Liver (tissue), 9 donors: ENCODE data around the gene CLTRN. TPM values are rescaled to one million over a fixed set of nuclear protein-coding genes. Genes with fewer than 3 reads are reported as not detected.

Experiments used
- DNase-seq: peaks from one replicate; pipeline ENCODE4 v3.0.0-alpha.2; 2017; ENCODE audit warnings: low spot score
- H3K27ac ChIP-seq, 2 donors: one replicate each; pipeline ENCODE4 v1.7.0; 2013; ENCODE audit warnings: inconsistent platforms in 2 of 2, low read length in 2 of 2, control low read depth in 1 of 2, low read depth in 1 of 2, mild to moderate bottlenecking in 1 of 2
- H3K27me3 ChIP-seq, 4 donors: one replicate each; pipeline versions ENCODE4 v1.6.1 to v1.7.0; 2013; ENCODE audit warnings: low read length in 3 of 4, inconsistent platforms in 1 of 4, mild to moderate bottlenecking in 1 of 4, moderate library complexity in 1 of 4; ENCODE audit not compliant: control insufficient read depth in 4 of 4, insufficient read depth in 4 of 4
- H3K36me3 ChIP-seq, 4 donors: one replicate each; pipeline versions ENCODE4 v1.6.1 to v1.7.0; 2013; ENCODE audit warnings: low read length in 3 of 4, mild to moderate bottlenecking in 3 of 4, low read depth in 1 of 4, moderate library complexity in 1 of 4; ENCODE audit not compliant: control insufficient read depth in 4 of 4, insufficient read depth in 3 of 4
- H3K4me1 ChIP-seq, 4 donors: one replicate each; pipeline versions ENCODE4 v1.6.1 to v1.7.0; 2013; ENCODE audit warnings: low read length in 3 of 4, mild to moderate bottlenecking in 3 of 4, moderate library complexity in 1 of 4; ENCODE audit not compliant: control insufficient read depth in 4 of 4, insufficient read depth in 4 of 4
- H3K4me3 ChIP-seq, 3 donors: one replicate each; pipeline versions ENCODE4 v1.6.1 to v1.7.0; 2013; ENCODE audit warnings: low read length in 3 of 3, control low read depth in 1 of 3, low read depth in 1 of 3, mild to moderate bottlenecking in 1 of 3
- H3K9ac ChIP-seq, 2 donors: one replicate each; pipeline ENCODE4 v1.7.0; 2013; ENCODE audit warnings: low read length in 2 of 2, mild to moderate bottlenecking in 2 of 2, moderate library complexity in 2 of 2, control low read depth in 1 of 2, low read depth in 1 of 2
- H3K9me3 ChIP-seq, 4 donors: one replicate each; pipeline versions ENCODE4 v1.6.1 to v1.7.0; 2013; ENCODE audit warnings: low read length in 3 of 4; ENCODE audit not compliant: control insufficient read depth in 4 of 4
- EGR1 ChIP-seq, 2 donors: IDR thresholded peaks; 2 replicates each; pipeline ENCODE4 v1.6.1; 2016 to 2018; ENCODE audit warnings: antibody characterized with exemption in 2 of 2, low read depth in 2 of 2
- FOXA1 ChIP-seq: IDR thresholded peaks from 2 replicates; pipeline ENCODE4 v1.6.1; 2016; ENCODE audit warnings: antibody characterized with exemption
- FOXA2 ChIP-seq: IDR thresholded peaks from 2 replicates; pipeline ENCODE4 v1.6.1; 2016; ENCODE audit warnings: antibody characterized with exemption
- GABPA ChIP-seq, 2 donors: IDR thresholded peaks in 1 of 2; conservative IDR thresholded peaks in 1 of 2; 2 replicates each; pipeline ENCODE4 v1.6.1; 2016; ENCODE audit warnings: antibody characterized with exemption in 2 of 2, mild to moderate bottlenecking in 1 of 2, moderate library complexity in 1 of 2
- HNF4A ChIP-seq, 2 donors: conservative IDR thresholded peaks; 2 replicates each; pipeline ENCODE4 v1.6.1; 2016; ENCODE audit warnings: antibody characterized with exemption in 2 of 2, mild to moderate bottlenecking in 2 of 2
- HNF4G ChIP-seq: IDR thresholded peaks from 2 replicates; pipeline ENCODE4 v1.6.1; 2016; ENCODE audit warnings: antibody characterized with exemption
- JUND ChIP-seq, 2 donors: IDR thresholded peaks; 2 replicates each; pipeline ENCODE4 v1.6.1; 2016; ENCODE audit warnings: antibody characterized with exemption in 2 of 2
- NR2F2 ChIP-seq: IDR thresholded peaks from 2 replicates; pipeline ENCODE4 v1.6.1; 2016; ENCODE audit warnings: antibody characterized with exemption
- RAD21 ChIP-seq, 2 donors: IDR thresholded peaks; 2 replicates each; pipeline ENCODE4 v1.6.1; 2016; ENCODE audit warnings: antibody characterized with exemption in 2 of 2, mild to moderate bottlenecking in 2 of 2
- RXRA ChIP-seq, 2 donors: IDR thresholded peaks; 2 replicates each; pipeline ENCODE4 v1.6.1; 2017 to 2018; ENCODE audit warnings: antibody characterized with exemption in 2 of 2, mild to moderate bottlenecking in 1 of 2
- SP1 ChIP-seq: IDR thresholded peaks from 2 replicates; pipeline ENCODE4 v1.6.1; 2018; ENCODE audit warnings: antibody characterized with exemption, mild to moderate bottlenecking
- TAF1 ChIP-seq: conservative IDR thresholded peaks from 2 replicates; pipeline ENCODE4 v1.6.1; 2016; ENCODE audit warnings: antibody characterized with exemption, mild to moderate bottlenecking
- YY1 ChIP-seq: IDR thresholded peaks from 2 replicates; pipeline ENCODE4 v1.6.1; 2016; ENCODE audit warnings: antibody characterized with exemption, mild to moderate bottlenecking
- ZBTB33 ChIP-seq: IDR thresholded peaks from 2 replicates; pipeline ENCODE4 v1.6.1; 2016; ENCODE audit warnings: antibody characterized with exemption
- WGBS: extraction: QIAGEN DNeasy Blood & Tissue Kit; methylation state at CpG from one replicate; pipeline ENCODE4 v1.1.7; 2013; 5-methylcytosine and 5-hydroxymethylcytosine counted together
- polyA plus RNA-seq, 2 donors: library from polyadenylated mRNA; stranded (reverse) in 1 of 2; unstranded in 1 of 2; fragments of 200-250 nt in 1 of 2; fragments of >200 nt in 1 of 2; fragmentation: Nextera tagmentation in 1 of 2; extraction: Ambion mirVana in 1 of 2; gene quantifications; one replicate each; pipeline versions ENCODE4 v1.2.1 to v1.2.3, GENCODE V29; 2013 to 2015
- total RNA-seq, 2 donors: library from RNA; depleted of rRNA; stranded (reverse); fragments of >200 nt; gene quantifications; one replicate each; pipeline ENCODE4 v1.2.3, GENCODE V29; 2014
- TF ChIP-seq, protein P1 (sequence below): IDR thresholded peaks from 2 replicates; pipeline ENCODE4 v1.6.1; 2016; ENCODE audit warnings: antibody characterized with exemption, mild to moderate bottlenecking
- TF ChIP-seq, protein P2 (sequence below): IDR thresholded peaks from 2 replicates; pipeline ENCODE4 v1.6.1; 2016; ENCODE audit warnings: antibody characterized with exemption
- TF ChIP-seq, protein P3 (sequence below): fragments of 150-350 bp; IDR thresholded peaks from 2 replicates; pipeline ENCODE4 v1.5.1; 2017; ENCODE audit warnings: improper control_type of control experiment, low read depth, low read length; ENCODE audit not compliant: missing input control
- TF ChIP-seq, protein P4 (sequence below): IDR thresholded peaks from 2 replicates; pipeline ENCODE4 v1.6.1; 2016; ENCODE audit warnings: antibody characterized with exemption
- donor health status: healthy.
- donor health status: healthy.
- donor health status: healthy.
- donor health status: healthy.
- donor health status: healthy.

Gene CLTRN
- total and polyA plus RNA-seq, 4 donors: 1.5 to 11.0 (median 5.0) TPM

DNA sequence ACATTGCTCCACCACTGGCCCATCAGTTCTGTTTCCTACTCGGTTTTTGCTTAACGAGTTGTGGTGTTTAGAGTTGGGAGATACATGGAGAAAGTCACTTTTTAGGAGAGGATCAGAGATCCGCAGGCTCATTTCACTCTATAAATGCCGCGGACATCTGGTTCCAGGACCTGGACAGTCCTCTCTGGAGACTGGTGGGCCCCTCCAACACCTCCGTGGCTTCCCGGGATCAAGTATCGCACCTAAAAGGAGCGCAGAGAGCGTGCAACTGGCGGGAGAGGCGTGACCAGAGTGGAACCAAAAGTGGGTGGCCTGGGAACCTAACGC, 9.9 kb upstream of the CLTRN start:
- Histone ChIP-seq H3K9ac (peak overlapping the region; percentile 67 to 70), H3K36me3 (no peaks in the 10 kb centered on the region), H3K27me3 (no peaks in the 10 kb centered on the region), H3K27ac (peak overlapping the region; percentile 98 to 100), H3K4me1 (peaks cover 0 to 35% (median 27%) of the 10 kb centered on the region in 4 donors), H3K9me3 (no peaks in the 10 kb centered on the region), H3K4me3 (peak overlapping the region; percentile 72 to 95 (median 89))
- TF ChIP-seq JUND (IDR thresholded peaks at IDR 0.05) (no peak), SP1 (peak; percentile 9), HNF4G (no peak), FOXA2 (no peak), YY1 (no peak)
- TF ChIP-seq, protein P1, sequence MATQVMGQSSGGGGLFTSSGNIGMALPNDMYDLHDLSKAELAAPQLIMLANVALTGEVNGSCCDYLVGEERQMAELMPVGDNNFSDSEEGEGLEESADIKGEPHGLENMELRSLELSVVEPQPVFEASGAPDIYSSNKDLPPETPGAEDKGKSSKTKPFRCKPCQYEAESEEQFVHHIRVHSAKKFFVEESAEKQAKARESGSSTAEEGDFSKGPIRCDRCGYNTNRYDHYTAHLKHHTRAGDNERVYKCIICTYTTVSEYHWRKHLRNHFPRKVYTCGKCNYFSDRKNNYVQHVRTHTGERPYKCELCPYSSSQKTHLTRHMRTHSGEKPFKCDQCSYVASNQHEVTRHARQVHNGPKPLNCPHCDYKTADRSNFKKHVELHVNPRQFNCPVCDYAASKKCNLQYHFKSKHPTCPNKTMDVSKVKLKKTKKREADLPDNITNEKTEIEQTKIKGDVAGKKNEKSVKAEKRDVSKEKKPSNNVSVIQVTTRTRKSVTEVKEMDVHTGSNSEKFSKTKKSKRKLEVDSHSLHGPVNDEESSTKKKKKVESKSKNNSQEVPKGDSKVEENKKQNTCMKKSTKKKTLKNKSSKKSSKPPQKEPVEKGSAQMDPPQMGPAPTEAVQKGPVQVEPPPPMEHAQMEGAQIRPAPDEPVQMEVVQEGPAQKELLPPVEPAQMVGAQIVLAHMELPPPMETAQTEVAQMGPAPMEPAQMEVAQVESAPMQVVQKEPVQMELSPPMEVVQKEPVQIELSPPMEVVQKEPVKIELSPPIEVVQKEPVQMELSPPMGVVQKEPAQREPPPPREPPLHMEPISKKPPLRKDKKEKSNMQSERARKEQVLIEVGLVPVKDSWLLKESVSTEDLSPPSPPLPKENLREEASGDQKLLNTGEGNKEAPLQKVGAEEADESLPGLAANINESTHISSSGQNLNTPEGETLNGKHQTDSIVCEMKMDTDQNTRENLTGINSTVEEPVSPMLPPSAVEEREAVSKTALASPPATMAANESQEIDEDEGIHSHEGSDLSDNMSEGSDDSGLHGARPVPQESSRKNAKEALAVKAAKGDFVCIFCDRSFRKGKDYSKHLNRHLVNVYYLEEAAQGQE: peak; percentile 46
- DNase-seq: no peak
- WGBS: under 1% methylated on average over 13 of the region's 13 CpGs

- Histone ChIP-seq H3K9ac (peak overlapping the region; percentile 67 to 70), H3K4me3 (peak overlapping the region; percentile 68 to 95 (median 72)), H3K27me3 (no peaks in the 10 kb centered on the region), H3K9me3 (no peaks in the 10 kb centered on the region), H3K27ac (peak overlapping the region; percentile 98 to 100), H3K4me1 (peaks cover 0 to 35% (median 27%) of the 10 kb centered on the region in 4 donors), H3K36me3 (no peaks in the 10 kb centered on the region)
- no peak for DNase-seq
- WGBS: 49% methylated on average over 3 of the region's 3 CpGs
- TF ChIP-seq RAD21 (IDR thresholded peaks at IDR 0.05): no peak
- TF ChIP-seq, protein P2, sequence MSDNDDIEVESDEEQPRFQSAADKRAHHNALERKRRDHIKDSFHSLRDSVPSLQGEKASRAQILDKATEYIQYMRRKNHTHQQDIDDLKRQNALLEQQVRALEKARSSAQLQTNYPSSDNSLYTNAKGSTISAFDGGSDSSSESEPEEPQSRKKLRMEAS: no peak
- TF ChIP-seq JUND (IDR thresholded peaks at IDR 0.05): no peak
- no peak for TF ChIP-seq EGR1 (IDR thresholded peaks at IDR 0.05; ENCODE audit: low read depth in 2 of 2)
- TF ChIP-seq, protein P3, sequence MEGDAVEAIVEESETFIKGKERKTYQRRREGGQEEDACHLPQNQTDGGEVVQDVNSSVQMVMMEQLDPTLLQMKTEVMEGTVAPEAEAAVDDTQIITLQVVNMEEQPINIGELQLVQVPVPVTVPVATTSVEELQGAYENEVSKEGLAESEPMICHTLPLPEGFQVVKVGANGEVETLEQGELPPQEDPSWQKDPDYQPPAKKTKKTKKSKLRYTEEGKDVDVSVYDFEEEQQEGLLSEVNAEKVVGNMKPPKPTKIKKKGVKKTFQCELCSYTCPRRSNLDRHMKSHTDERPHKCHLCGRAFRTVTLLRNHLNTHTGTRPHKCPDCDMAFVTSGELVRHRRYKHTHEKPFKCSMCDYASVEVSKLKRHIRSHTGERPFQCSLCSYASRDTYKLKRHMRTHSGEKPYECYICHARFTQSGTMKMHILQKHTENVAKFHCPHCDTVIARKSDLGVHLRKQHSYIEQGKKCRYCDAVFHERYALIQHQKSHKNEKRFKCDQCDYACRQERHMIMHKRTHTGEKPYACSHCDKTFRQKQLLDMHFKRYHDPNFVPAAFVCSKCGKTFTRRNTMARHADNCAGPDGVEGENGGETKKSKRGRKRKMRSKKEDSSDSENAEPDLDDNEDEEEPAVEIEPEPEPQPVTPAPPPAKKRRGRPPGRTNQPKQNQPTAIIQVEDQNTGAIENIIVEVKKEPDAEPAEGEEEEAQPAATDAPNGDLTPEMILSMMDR: no peak
- no peak for TF ChIP-seq TAF1
- TF ChIP-seq FOXA2: no peak
- TF ChIP-seq HNF4A (conservative IDR thresholded peaks at IDR 0.05): no peak
- TF ChIP-seq GABPA (IDR thresholded peaks at IDR 0.05 in 1 of 2, conservative IDR thresholded peaks at IDR 0.05 in 1 of 2): no peak
- TF ChIP-seq SP1: no peak
- no peak for TF ChIP-seq NR2F2
- TF ChIP-seq, protein P4, sequence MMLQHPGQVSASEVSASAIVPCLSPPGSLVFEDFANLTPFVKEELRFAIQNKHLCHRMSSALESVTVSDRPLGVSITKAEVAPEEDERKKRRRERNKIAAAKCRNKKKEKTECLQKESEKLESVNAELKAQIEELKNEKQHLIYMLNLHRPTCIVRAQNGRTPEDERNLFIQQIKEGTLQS: no peak
- no peak for TF ChIP-seq HNF4G
- TF ChIP-seq, protein P1: no peak
- TF ChIP-seq RXRA (IDR thresholded peaks at IDR 0.05): no peak
- TF ChIP-seq ZBTB33: no peak
- no peak for TF ChIP-seq YY1
- TF ChIP-seq FOXA1: no peak
These were observed 9.4 kb upstream of the CLTRN start for GRCh38 chrX:15673970-15674369.
